H9 (cell line): ENCODE measurements around the gene CDH19. TPM values are rescaled to one million over a fixed set of nuclear protein-coding genes. Genes with fewer than 3 reads are reported as not detected.

Source experiments
- DNase-seq: peaks from one replicate; pipeline ENCODE4 v3.0.0-alpha.2; 2017
- H2AFZ ChIP-seq: one replicate; pipeline ENCODE4 v1.6.1; 2013; ENCODE audit warnings: mild to moderate bottlenecking, low read length, control low read depth, moderate library complexity
- H2AK5ac ChIP-seq: 2 replicates; pipeline ENCODE4 v1.6.1; 2013; ENCODE audit warnings: low read length, control low read depth, mixed read lengths; ENCODE audit not compliant: insufficient read length
- H2BK120ac ChIP-seq: one replicate; pipeline ENCODE4 v1.6.1; 2013; ENCODE audit warnings: low read depth, mild to moderate bottlenecking, low read length, control low read depth, inconsistent platforms; ENCODE audit not compliant: poor library complexity, severe bottlenecking
- H2BK12ac ChIP-seq: 2 replicates; pipeline ENCODE4 v1.6.1; 2013; ENCODE audit warnings: low read length, control low read depth, mixed read lengths, low read depth; ENCODE audit not compliant: insufficient read length
- H2BK15ac ChIP-seq: 2 replicates; pipeline ENCODE4 v1.6.1; 2013; ENCODE audit warnings: low read depth, low read length, control low read depth
- H2BK20ac ChIP-seq: one replicate; pipeline ENCODE4 v1.6.1; 2013; ENCODE audit warnings: low read depth, mild to moderate bottlenecking, low read length, control low read depth, inconsistent platforms; ENCODE audit not compliant: poor library complexity, severe bottlenecking
- H2BK5ac ChIP-seq: 2 replicates; pipeline ENCODE4 v1.6.1; 2013; ENCODE audit warnings: low read length, control low read depth, mixed read lengths; ENCODE audit not compliant: insufficient read length
- H3K14ac ChIP-seq: 2 replicates; pipeline ENCODE4 v1.6.1; 2013; ENCODE audit warnings: low read length, control low read depth; ENCODE audit not compliant: insufficient read depth
- H3K18ac ChIP-seq: 2 replicates; pipeline ENCODE4 v1.6.1; 2013; ENCODE audit warnings: low read depth, mild to moderate bottlenecking, mixed read lengths, low read length, control low read depth; ENCODE audit not compliant: insufficient read length
- H3K23ac ChIP-seq: 2 replicates; pipeline ENCODE4 v1.6.1; 2013; ENCODE audit warnings: low read length, control low read depth, mixed read lengths, low read depth; ENCODE audit not compliant: insufficient read length
- H3K23me2 ChIP-seq: 2 replicates; pipeline ENCODE4 v1.6.1; 2013; ENCODE audit warnings: low read depth, mild to moderate bottlenecking, mixed read lengths, low read length, control low read depth; ENCODE audit not compliant: insufficient read length, poor library complexity, severe bottlenecking
- H3K27ac ChIP-seq: 2 replicates; pipeline ENCODE4 v1.5.1; 2013; ENCODE audit warnings: low read length, control low read depth, mixed read lengths, low read depth; ENCODE audit not compliant: insufficient read length
- H3K27me3 ChIP-seq: 2 replicates; pipeline ENCODE4 v1.6.1; 2013; ENCODE audit warnings: low read length, control low read depth, inconsistent platforms; ENCODE audit not compliant: insufficient read depth
- H3K4ac ChIP-seq: 2 replicates; pipeline ENCODE4 v1.6.1; 2013; ENCODE audit warnings: low read depth, mild to moderate bottlenecking, control low read depth, inconsistent platforms, low read length, moderate library complexity
- H3K4me1 ChIP-seq: 2 replicates; pipeline ENCODE4 v1.6.1; 2013; ENCODE audit warnings: low read length, control low read depth, inconsistent platforms; ENCODE audit not compliant: insufficient read depth
- H3K4me2 ChIP-seq: 2 replicates; pipeline ENCODE4 v1.6.1; 2013; ENCODE audit warnings: low read length, control low read depth, mixed read lengths; ENCODE audit not compliant: insufficient read length, insufficient read depth
- H3K56ac ChIP-seq: 2 replicates; pipeline ENCODE4 v1.6.1; 2013; ENCODE audit warnings: low read depth, mild to moderate bottlenecking, mixed read lengths, low read length, control low read depth; ENCODE audit not compliant: insufficient read length
- H3K79me1 ChIP-seq: 2 replicates; pipeline ENCODE4 v1.6.1; 2013; ENCODE audit warnings: low read depth, mild to moderate bottlenecking, moderate library complexity, low read length, control low read depth, inconsistent platforms; ENCODE audit not compliant: insufficient read depth, poor library complexity, severe bottlenecking
- H3K79me2 ChIP-seq: 2 replicates; pipeline ENCODE4 v1.6.1; 2013; ENCODE audit warnings: low read length, control low read depth, inconsistent platforms; ENCODE audit not compliant: insufficient read depth
- H3K9ac ChIP-seq: 2 replicates; pipeline ENCODE4 v1.6.1; 2013; ENCODE audit warnings: low read length, control low read depth, mixed read lengths; ENCODE audit not compliant: insufficient read length; ENCODE audit errors: extremely low read depth
- H3K9me3 ChIP-seq: one replicate; pipeline ENCODE4 v1.6.1; 2013; ENCODE audit warnings: low read depth, low read length, inconsistent platforms; ENCODE audit not compliant: control insufficient read depth
- H3T11ph ChIP-seq: one replicate; pipeline ENCODE4 v1.6.1; 2013; ENCODE audit warnings: mild to moderate bottlenecking, low read length, control low read depth, inconsistent platforms
- H4K20me1 ChIP-seq: one replicate; pipeline ENCODE4 v1.6.1; 2013; ENCODE audit not compliant: control insufficient read depth, insufficient read length, insufficient read depth
- H4K5ac ChIP-seq: 2 replicates; pipeline ENCODE4 v1.6.1; 2013; ENCODE audit warnings: low read depth, mild to moderate bottlenecking, mixed read lengths, low read length, control low read depth; ENCODE audit not compliant: insufficient read length
- H4K8ac ChIP-seq: replicated peaks from 2 replicates; pipeline ENCODE4 v1.6.1; 2013; ENCODE audit warnings: low read length, control low read depth, mixed read lengths, low read depth; ENCODE audit not compliant: insufficient read length
- H4K91ac ChIP-seq: 2 replicates; pipeline ENCODE4 v1.6.1; 2013; ENCODE audit warnings: low read depth, mild to moderate bottlenecking, moderate library complexity, mixed read lengths, low read length, control low read depth; ENCODE audit not compliant: insufficient read length
- H3K27ac Mint-ChIP-seq, 3 experiments: 2 replicates in 2 of 3; 3 replicates in 1 of 3; pipeline ENCODE4 v1.8.0; 2020 to 2021; ENCODE audit warnings: mixed read lengths in 3 of 3, mild to moderate bottlenecking in 1 of 3, moderate library complexity in 1 of 3
- H3K27me3 Mint-ChIP-seq: 2 replicates; pipeline ENCODE4 v1.8.0; 2021; ENCODE audit warnings: low read depth, mild to moderate bottlenecking, moderate library complexity, mixed read lengths
- H3K36me3 Mint-ChIP-seq, 3 experiments: 2 replicates in 2 of 3; 3 replicates in 1 of 3; pipeline ENCODE4 v1.8.0; 2020 to 2021; ENCODE audit warnings: low read depth in 3 of 3, mixed read lengths in 3 of 3; ENCODE audit not compliant: insufficient read depth in 1 of 3
- H3K4me1 Mint-ChIP-seq, 2 experiments: 2 replicates each; pipeline ENCODE4 v1.8.0; 2020; ENCODE audit warnings: mixed read lengths in 2 of 2
- H3K4me3 Mint-ChIP-seq, 2 experiments: 2 replicates in 1 of 2; 3 replicates in 1 of 2; pipeline ENCODE4 v1.8.0; 2020 to 2021; ENCODE audit warnings: mild to moderate bottlenecking in 2 of 2, mixed read lengths in 2 of 2, moderate library complexity in 1 of 2
- H3K9me3 Mint-ChIP-seq, 2 experiments: 2 replicates in 1 of 2; 3 replicates in 1 of 2; pipeline ENCODE4 v1.8.0; 2020; ENCODE audit warnings: mild to moderate bottlenecking in 2 of 2, mixed read lengths in 2 of 2, moderate library complexity in 1 of 2
- WGBS: extraction: QIAGEN DNeasy Blood & Tissue Kit; methylation state at CpG from one replicate; pipeline ENCODE4 v1.1.7; 2013; ENCODE audit warnings: missing lambda C conversion rate, low lambda C conversion rate, mixed read lengths; ENCODE audit not compliant: insufficient read length; ENCODE audit errors: extremely low coverage; 5-methylcytosine and 5-hydroxymethylcytosine counted together
- total RNA-seq: library from RNA; stranded (reverse); gene quantifications from 2 replicates; pipeline ENCODE4 v1.2.1, GENCODE V29; 2021
- TF ChIP-seq, protein P1 (sequence below): fragments of 200-600 bp; sonication (generic); conservative IDR thresholded peaks from 3 replicates; pipeline ENCODE4 v1.8.0; 2021; ENCODE audit warnings: antibody characterized with exemption, mild to moderate bottlenecking

Gene CDH19
- total RNA-seq, 1 experiment from 2014 or later: not detected

DNA sequence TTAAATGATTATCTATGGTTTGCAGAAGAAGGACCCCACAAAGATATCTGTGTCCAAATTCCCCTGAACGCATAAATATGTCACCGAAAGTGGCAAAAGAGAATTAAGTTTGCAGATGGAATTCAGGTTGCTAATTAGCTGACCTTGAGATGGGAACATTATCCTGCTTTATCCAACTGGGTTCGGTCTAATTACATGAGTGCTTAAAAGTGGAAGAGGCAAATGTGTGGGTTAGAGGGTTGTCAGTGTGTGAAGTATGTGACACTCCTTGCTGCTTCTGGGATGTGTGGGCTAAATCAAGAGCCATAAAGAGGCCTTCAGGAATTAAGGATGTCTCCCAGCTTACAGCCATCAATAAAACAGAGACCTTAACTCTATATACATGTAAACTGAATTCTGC lies 53.5 kb downstream of the CDH19 start:
- no peak overlapping the region for H2BK120ac ChIP-seq
- no peak overlapping the region for H2BK12ac ChIP-seq
- no peak overlapping the region for H4K91ac ChIP-seq
- H2BK5ac ChIP-seq: no peak overlapping the region
- no peak overlapping the region for H3K14ac ChIP-seq
- no peak overlapping the region for H4K8ac ChIP-seq
- no peak overlapping the region for H2AFZ ChIP-seq
- no peaks in the 10 kb centered on the region for H3K23me2 ChIP-seq
- no peak overlapping the region for H2BK20ac ChIP-seq
- no peak overlapping the region for H3T11ph ChIP-seq
- H2AK5ac ChIP-seq: no peak overlapping the region
- H3K56ac ChIP-seq: no peak overlapping the region
- no peak overlapping the region for H3K23ac ChIP-seq
- no peak overlapping the region for H3K4me2 ChIP-seq
- H3K27me3 ChIP-seq: no peaks in the 10 kb centered on the region
- Mint-ChIP-seq H3K9me3 (0 out of 5 replicates have a peak, but pooled peaks cover 0 to under 1% of the 10 kb centered on the region in 2 experiments), H3K36me3 (no peaks in the 10 kb centered on the region), H3K4me1 (peaks cover 0 to 2% of the 10 kb centered on the region in 2 experiments; a peak in 2 of 4 replicates), H3K4me3 (no peak overlapping the region), H3K27ac (no peak overlapping the region), H3K27me3 (no peaks in the 10 kb centered on the region)
- H3K27ac ChIP-seq: no peak overlapping the region
- H3K4ac ChIP-seq: no peak overlapping the region
- H3K79me1 ChIP-seq: no peaks in the 10 kb centered on the region
- H3K18ac ChIP-seq: no peak overlapping the region
- no CpG with 5 or more reads among the region's 3 CpGs for WGBS
- H4K5ac ChIP-seq: no peak overlapping the region
- H3K79me2 ChIP-seq: no peaks in the 10 kb centered on the region
- no peak overlapping the region for H2BK15ac ChIP-seq
- TF ChIP-seq, protein P1, sequence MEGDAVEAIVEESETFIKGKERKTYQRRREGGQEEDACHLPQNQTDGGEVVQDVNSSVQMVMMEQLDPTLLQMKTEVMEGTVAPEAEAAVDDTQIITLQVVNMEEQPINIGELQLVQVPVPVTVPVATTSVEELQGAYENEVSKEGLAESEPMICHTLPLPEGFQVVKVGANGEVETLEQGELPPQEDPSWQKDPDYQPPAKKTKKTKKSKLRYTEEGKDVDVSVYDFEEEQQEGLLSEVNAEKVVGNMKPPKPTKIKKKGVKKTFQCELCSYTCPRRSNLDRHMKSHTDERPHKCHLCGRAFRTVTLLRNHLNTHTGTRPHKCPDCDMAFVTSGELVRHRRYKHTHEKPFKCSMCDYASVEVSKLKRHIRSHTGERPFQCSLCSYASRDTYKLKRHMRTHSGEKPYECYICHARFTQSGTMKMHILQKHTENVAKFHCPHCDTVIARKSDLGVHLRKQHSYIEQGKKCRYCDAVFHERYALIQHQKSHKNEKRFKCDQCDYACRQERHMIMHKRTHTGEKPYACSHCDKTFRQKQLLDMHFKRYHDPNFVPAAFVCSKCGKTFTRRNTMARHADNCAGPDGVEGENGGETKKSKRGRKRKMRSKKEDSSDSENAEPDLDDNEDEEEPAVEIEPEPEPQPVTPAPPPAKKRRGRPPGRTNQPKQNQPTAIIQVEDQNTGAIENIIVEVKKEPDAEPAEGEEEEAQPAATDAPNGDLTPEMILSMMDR: no peak
- H3K9ac ChIP-seq: no peak overlapping the region
- no peaks in the 10 kb centered on the region for H3K4me1 ChIP-seq
- no peaks in the 10 kb centered on the region for H4K20me1 ChIP-seq
- H3K9me3 ChIP-seq: no peaks in the 10 kb centered on the region
- no peak for DNase-seq
